ENCODE results near the gene BACE1.

- TF ChIP-seq CTCF (IDR thresholded peaks at IDR 0.05), result no peak
- no peak for TF ChIP-seq EZH2 (IDR thresholded peaks at IDR 0.05; ENCODE audit: borderline replicate concordance, insufficient read depth, low read depth, low read length, poor library complexity, severe bottlenecking)
Measured at GRCh38 chr11:117238221-117238620, 77.8 kb downstream of the BACE1 start.

Measured in B cell (primary cell).